NCI-H2107 treated with DMSO at 0.1 percent for 48 hours (cell line): ENCODE results near the gene DENND2A.
"Not testable (repeated sequence)": the region's sequence is repeated elsewhere in the genome, so short reads cannot be mapped to it uniquely, and the experiment has no call there.

ENCODE experiments used
- DNase-seq: peaks from one replicate; lab custom pipeline; 2025; ENCODE audit not compliant: unreplicated experiment; lab: John Stamatoyannopoulos, UW

DENND2A gene

DNA sequence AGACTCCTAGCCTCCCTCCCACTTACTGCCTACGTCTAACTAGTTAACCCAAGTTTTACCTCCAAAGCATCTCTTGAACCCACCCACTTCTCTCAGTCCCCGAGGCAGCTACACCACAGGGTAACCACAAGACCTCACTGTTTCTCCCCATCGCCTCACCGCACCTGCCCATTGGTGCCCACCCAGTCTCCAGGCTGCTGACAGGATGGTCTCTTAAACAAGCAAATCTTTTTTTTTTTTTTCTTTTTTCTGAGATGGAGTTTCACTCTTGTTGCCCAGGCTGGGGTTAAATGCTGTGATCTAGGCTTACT lies 47.0 kb downstream of the DENND2A start:
- DNase-seq = no peak

DNA sequence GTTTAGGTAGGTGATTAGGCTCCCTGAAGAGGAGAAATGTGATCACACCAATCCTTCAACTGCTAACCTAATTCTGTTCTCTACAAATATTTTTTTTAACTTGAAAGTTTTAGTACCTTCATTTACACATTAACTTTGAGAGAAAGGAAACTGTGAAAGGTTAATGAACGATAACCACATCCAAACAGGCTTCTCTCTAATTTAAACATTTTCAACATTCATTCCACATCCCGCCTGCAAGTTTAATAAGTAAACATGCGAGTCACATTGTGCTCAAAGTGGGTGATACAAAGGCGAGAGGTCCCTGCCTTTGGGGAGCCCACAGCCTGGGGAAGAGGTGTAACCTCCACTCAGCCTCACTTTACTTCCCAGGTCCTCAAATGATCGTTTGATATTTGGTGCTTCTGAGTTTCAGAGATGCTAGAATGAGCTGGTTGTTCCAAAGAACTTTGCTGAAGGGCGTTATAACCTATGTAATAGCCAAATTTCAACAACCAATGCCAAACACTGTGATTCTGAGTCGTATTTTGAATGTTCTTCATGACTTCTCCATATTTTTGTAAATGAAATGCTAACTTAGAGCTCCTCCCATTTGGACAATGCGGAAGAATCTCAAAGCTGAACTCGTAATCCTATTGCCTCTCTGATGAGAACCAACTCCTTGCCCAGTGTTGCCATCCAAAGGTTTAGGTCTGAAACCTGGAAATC lies 47.5 kb downstream of the DENND2A start:
- DNase-seq = no peak

DNA sequence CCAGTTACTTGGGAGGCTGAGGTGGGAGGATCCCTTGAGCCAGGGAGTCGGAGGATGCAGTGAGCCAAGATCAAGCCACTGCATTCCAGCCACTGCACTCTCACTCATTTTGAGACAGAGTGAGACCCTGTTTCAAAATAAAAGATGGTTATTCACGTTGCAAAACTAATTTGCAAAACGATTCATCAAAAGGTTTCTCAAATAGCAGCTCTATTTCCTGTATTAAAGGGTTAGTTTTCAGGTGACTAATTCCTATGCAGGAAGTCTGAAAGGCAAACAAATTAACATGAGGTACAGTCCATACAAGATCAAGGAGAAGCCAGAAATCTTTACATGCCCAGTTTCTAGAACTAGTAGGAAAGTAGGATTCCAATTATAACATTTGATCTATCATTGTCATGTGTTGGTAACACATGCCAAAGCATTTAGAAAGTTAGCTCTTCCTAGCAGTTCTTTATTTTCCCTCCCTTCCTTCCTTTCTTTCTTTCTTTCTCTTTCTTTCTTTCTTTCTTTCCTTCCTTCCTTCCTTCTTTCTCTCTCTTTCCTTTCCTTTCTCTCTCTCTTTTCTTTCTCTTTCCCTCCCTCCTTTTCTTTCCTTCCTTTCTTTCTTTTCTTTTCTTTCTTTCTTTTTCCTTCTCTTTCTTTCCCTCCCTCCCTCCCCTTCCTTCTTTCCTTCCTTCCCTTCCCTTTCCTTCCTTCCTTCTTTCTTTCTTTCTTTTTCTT lies 49.3 kb downstream of the DENND2A start:
- no peak for DNase-seq

DNA sequence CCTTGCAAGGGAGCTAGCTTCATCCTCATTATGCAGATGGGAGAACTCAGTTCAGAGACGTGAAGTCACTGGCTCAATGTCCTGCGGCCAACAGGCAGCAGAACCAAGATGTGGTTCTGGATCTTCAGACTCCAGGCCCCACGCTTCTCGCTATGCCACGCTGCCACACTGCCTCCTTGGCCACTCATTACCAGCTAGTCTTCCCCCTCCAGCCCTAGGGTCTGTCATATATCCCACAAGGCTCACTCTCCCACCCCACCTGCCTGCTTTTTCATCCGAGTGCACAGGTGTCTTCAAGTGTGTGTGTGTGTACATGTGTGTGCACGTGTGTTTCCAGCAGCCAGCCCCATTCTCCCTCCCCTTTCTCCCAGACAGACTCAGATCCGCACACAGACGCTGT lies 53.4 kb downstream of the DENND2A start:
- no peak for DNase-seq

DNA sequence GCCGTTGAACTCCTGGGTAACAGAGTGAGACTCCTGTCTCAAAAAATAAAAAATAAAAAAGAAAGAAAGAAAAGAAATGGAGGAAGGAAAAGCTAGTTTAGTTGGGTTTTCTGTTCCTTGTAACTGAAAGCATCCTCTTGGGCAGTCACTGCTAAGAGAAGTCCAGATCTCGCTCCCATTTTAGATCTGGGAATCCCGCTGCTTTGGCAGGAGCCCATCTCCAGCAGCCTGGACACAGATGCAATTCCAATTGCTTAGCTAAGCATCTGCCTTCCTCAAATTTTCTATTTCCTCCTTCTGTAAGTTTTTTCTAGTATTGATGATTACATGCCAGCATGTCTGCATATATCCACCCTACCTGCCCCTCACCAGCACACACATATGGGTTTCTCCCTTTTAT lies 54.1 kb downstream of the DENND2A start:
- DNase-seq = no peak

DNA sequence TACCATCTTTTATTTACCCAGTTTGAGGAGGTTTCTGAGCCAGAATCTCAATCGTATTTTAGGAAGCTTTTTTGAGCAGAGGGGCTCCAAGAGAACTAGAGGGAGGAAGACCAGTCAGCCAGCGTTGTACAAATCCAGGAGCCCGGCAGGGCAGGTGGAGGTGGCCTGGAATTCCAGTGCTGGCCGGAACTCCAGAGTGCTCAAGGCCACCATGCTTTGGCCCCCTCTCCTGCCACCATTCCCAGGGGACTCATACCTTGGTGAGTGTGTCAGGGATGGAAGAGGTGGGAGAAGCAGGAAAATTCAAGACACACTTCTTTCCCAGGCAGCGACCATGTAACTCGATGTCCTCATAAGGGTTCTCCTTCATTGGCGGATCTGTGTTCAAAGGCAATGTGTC lies 55.3 kb downstream of the DENND2A start:
- DNase-seq = no peak

GRCh38 chr7:140584195-140584851 lies 56.3 kb downstream of the DENND2A start:
- no peak for DNase-seq

DNA sequence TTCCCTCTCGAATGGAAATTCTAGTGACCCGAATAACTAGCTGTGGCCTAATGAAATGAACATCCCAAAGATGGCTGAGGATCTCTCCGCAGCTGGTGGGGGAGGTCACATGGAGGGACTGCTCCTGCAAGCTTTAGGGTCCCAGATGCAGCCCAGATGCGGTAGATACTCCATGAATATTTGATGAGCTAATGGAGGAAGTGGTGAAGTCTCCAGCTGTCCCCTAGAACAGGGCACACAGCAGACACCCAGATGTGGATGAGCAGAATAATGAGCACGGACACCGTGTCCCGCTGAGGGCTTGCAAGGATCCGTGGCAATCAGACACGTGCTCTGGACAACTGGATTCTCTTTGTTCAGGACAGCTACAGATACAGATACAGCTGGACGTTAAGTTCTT lies 59.2 kb downstream of the DENND2A start:
- DNase-seq = no peak

GRCh38 chr7:140577651-140578050 lies 63.0 kb downstream of the DENND2A start:
- DNase-seq = no peak

DNA sequence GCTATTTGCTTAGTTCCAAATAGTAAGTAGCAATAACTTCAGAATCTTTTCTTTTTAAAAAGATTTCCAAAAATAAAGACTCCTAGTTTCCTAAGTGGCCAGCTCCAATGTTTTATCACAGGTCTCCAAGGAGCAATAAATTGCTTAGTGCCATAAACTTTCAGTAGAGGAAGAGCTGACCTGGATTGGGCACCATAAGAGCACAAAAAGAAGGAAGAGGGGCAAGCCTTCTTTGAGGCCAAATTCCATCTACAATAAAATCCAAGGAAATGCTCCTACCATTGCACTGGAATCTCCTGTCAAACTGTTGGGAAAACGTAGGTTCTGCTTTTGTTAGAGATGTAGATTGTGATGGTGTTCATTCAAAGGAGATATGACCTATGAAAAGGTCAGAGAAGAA lies 64.0 kb downstream of the DENND2A start:
- no peak for DNase-seq

GRCh38 chr7:140571538-140572122 lies 69.0 kb downstream of the DENND2A start:
- no peak for DNase-seq

- DNase-seq = no peak
Observed at GRCh38 chr7:140570120-140570519, 70.5 kb downstream of the DENND2A start.

- DNase-seq = no peak
Observed at GRCh38 chr7:140568021-140568813, 72.4 kb downstream of the DENND2A start.

GRCh38 chr7:140566186-140566585 lies 74.4 kb downstream of the DENND2A start:
- DNase-seq = not testable (repeated sequence)

GRCh38 chr7:140565761-140566160 lies 74.9 kb downstream of the DENND2A start:
- not testable (repeated sequence) for DNase-seq

DNA sequence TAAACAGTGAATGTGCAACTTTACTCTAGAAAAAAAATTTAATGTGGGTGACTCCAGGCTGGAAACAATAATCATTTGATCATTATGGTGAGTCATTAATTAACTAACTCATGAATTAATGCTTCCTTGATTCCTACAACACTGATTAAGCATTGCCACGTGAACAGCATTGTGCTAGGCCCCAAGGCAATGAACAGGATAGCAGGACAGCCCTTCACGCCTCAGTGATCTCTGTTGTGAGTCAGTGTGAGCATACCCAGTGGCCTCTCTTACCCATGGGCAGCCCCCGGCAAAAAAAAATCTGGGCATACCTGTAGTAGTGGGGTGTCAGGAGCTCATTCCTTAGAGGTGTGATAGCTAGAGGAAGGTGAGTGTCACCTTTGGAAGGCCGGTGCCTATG lies 76.0 kb downstream of the DENND2A start:
- DNase-seq = no peak

- DNase-seq = no peak
Observed at GRCh38 chr7:140562926-140563481, 77.6 kb downstream of the DENND2A start.

GRCh38 chr7:140559410-140559809 lies 81.2 kb downstream of the DENND2A start:
- DNase-seq = no peak

DNA sequence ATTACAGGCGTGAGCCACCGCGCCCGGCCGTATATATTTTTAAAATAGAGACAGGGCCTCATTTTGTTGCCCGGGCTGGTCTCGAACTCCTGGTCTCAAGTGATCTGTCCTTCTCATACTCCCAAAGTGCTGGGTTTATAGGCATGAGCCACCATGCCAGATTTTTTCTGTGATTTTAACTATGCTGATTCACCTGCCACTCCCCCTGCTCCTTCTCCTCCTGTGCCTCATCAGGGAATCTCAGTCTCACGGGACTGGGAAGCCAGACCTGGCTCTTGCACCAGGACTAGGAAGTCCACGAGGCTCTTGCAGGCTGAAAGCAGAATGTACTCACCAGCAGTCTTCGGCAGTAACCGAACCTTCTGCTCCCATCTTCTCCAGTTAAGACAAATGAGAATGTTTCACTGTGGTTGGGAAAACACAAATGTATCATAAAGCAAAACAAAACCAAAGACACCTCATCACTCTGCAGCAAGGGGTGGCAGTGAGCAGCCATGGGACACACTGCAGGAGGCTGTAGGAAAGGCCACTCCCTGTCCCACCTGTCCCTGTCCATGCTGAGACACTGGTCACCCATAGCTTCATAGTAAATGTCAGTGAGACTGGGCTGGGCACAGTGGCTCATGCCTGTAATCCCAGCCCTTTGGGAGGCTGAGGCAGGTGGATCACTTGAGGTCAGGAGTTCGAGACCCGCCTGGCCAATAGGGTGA lies 82.6 kb downstream of the DENND2A start:
- DNase-seq = no peak

GRCh38 chr7:140557069-140557468 lies 83.5 kb downstream of the DENND2A start:
- no peak for DNase-seq
